Sigmoid colon (tissue), 4 donors: ENCODE data around the gene CCDC107.
A peak's percentile ranks its signal among the peaks of the same experiment; 100 is the strongest.

ENCODE experiments used
- CTCF ChIP-seq, 4 experiments: fragments of 450-650 bp in 3 of 4; fragments of 200-600 bp in 1 of 4; IDR thresholded peaks; one replicate each; pipeline ENCODE4 v1.5.1; 2016 to 2019; ENCODE audit warnings: antibody characterized with exemption in 4 of 4, mild to moderate bottlenecking in 3 of 4, moderate library complexity in 2 of 4
- EP300 ChIP-seq, 4 donors: sonication (generic); formaldehyde crosslinking; IDR thresholded peaks; one replicate each; pipeline ENCODE4 v1.6.1; 2017; ENCODE audit warnings: antibody characterized with exemption in 4 of 4
- POLR2A ChIP-seq, 2 donors: fragments of 450-650 bp; IDR thresholded peaks; one replicate each; pipeline ENCODE4 v1.6.1; 2016; ENCODE audit warnings: antibody characterized with exemption in 2 of 2, mild to moderate bottlenecking in 2 of 2, moderate library complexity in 2 of 2

GRCh38 chr9:35618854-35619799 lies 39.0 kb upstream of the CCDC107 start:
- TF ChIP-seq CTCF (IDR thresholded peaks at IDR 0.05) (no peak), POLR2A (IDR thresholded peaks at IDR 0.05) (no peak), EP300 (IDR thresholded peaks at IDR 0.05) (peak in 2 of 4 donors; percentile 17 to 41)
